Kidney glomerular epithelial cell (primary cell): ENCODE measurements around the gene CHSY1.
A peak's percentile ranks its signal among the peaks of the same experiment; 100 is the strongest.
"Not testable (repeated sequence)": the region's sequence is repeated elsewhere in the genome, so short reads cannot be mapped to it uniquely, and the experiment has no call there.

Experiments used
- DNase-seq: peaks from one replicate; lab custom pipeline; 2025; lab: John Stamatoyannopoulos, UW

CHSY1 gene

DNA sequence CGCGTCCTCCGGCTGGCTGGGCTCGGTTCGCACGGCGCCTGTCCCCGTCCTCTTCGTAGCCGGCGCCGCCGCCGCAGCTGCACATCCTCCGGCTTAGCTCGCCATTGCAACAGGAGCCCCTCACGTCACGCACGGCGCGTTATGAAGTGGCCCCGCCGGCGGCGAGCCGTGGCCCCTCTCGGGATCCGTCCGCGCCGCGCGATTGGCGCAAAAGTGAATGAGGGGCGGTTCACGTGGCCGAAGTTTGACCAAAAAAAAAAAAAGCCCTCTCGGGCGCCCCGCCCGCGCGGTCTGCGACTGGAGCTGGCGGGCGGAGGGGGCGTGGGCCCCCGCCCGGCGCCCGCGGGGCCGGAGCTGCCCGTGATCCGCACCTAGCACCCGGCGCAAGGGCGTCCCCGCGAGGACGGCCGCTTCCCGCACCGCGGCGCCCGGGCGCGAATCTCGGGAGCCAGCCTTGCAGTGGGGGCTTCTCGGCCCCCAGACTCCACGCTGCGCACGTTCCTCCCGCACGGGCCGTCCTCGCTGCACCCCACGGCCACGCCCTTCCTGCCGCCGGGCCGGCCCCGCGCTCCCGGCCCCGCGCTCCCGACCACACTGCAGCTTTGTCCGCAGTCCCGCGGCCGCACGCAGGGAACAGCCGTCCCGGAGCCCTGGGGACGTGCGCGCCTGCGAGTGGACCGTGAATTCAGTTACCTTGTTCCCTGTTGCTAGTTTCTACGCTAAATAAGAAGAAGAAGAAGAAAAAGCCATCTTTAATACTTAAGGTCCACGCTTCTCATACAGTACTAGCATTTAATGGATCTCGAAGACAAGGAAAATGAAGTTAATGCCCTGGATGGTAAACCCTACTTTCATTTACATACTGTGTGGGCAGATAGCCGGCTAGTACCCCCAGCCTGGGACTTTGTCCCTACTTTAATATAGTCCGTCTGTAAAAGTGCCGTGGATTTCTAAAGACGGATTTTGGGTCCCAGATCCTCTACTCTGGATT is at the start of gene CHSY1:
Gene CHSY1, minus strand, starts transcription at position 219 of the 991 bp plus-strand sequence. CDS start 592 bp downstream, outside the sequence.
- peak; percentile 53 for DNase-seq

DNA sequence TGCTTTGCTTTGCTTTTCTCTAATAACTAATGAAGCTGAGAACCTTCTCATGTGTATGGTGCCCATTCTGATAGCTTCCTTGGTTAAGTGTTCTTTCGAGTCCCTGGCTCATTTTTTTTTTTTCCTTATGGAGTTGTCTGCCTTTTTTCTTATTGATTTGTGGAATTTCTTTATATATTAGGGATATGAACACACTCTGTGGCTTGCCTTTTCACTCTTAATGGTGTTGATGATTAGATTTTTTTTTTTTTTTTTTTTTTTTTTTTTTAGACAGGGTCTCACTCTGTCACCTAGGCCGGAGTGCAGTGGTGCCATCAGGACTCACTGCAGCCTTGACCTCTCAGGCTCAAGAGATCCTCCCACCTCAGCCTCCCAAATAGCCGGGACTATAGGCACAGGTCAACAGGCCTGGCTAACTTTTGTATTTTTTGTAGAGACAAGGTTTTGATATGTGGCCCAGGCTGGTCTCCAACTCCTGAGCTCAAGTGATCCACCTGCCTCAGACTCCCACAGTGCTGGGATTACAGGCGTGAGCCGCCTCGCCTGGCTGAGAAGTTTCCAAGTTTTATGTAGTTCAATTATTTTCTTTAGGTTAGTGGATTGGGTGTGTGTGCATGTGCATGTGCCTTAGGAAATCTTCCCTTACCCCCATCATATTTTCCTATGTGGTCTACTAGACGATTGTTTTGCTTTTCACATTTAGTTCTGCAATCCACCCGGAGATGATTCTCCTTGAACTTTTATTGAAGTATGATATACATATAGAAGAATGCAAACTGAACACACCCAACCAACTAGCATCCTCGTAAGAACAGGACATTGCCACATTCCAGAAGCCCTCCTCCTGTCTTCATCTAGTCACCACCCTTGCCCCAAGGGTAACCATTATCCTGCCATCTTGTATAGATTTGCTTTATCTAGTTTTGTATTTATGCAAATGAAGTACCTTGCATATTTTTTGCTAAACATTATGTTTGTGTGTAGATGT is 44.9 kb upstream of the CHSY1 start:
- DNase-seq = no peak

DNA sequence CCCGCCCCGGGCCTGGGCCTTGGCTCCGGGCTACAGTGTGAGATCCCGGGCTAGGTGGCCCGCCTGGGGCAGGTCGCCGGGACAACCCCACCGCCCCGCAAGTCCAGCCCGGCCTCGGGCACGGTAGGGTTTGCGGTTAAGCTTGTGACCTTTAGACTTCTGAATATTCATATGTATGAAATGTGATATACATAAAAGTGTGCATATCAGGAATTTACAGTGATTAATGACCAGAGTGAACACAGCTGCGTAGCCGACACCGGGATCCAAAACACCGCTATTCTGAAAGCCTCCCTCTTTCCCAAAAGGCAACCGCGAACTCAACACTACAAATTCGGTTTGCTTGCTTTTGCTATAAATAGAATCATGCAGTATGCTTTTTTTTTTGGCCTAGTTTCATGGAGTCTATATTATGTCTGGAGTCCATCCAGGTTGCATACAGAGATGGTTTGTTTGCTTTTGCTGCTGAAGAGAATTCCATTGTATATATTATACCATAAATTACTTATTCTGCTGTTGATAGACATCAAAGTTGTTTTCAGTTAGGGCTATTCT is 43.8 kb upstream of the CHSY1 start:
- DNase-seq = no peak

GRCh38 chr15:101294731-101295606 is 43.1 kb upstream of the CHSY1 start, which contains the start of gene SNRPA1:
TSS of gene SNRPA1 (minus strand) at chr15:101295248. CDS start at chr15:101295178, 70 bp downstream.
- peak; percentile 87 for DNase-seq

GRCh38 chr15:101293122-101293521 is 41.3 kb upstream of the CHSY1 start:
- no peak for DNase-seq

DNA sequence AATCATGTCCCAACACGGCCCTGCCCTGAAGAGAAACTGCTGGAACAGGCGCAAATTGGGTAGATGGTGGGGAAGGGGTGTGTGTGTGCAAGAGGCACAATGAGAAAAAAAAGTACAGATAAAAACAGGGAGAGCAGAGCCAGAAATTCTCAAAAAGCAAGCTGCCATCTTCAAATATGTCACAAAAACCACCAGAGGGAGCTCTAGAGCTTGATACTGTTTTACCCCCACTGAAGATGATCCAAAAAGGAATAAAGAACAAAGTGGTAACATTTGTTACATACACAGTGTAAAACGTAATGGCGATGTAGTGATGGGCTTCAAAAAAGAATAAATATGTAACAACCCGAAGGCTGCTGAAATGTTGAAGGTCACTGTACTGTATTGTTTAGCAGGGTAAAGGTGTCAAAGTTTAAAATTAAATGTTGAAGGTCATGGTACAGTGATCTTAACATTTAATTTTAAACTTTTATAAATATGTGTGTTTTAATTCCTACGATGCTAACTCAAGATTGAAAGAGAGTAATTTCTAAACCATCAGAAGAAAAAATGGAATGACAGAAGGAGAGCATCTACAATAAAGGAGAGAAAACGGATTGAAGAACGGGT is 37.2 kb upstream of the CHSY1 start:
- peak; percentile 26 for DNase-seq

DNA sequence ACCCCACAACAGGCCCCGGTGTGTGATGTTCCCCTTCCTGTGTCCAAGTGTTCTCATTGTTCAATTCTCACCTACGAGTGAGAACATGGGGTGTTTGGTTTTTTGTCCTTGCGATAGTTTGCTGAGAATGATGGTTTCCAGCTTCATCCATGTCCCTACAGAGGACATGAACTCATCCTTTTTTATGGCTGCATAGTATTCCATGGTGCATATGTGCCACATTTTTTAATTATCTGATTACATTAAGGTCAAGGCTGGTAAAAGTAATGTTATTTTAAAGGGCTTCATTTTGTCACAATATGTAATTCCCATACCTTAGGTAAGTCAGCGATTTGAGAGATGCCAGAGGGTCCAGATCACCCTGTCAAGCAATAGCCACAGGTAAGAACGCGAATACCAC is 35.5 kb upstream of the CHSY1 start:
- DNase-seq = not testable (repeated sequence)

DNA sequence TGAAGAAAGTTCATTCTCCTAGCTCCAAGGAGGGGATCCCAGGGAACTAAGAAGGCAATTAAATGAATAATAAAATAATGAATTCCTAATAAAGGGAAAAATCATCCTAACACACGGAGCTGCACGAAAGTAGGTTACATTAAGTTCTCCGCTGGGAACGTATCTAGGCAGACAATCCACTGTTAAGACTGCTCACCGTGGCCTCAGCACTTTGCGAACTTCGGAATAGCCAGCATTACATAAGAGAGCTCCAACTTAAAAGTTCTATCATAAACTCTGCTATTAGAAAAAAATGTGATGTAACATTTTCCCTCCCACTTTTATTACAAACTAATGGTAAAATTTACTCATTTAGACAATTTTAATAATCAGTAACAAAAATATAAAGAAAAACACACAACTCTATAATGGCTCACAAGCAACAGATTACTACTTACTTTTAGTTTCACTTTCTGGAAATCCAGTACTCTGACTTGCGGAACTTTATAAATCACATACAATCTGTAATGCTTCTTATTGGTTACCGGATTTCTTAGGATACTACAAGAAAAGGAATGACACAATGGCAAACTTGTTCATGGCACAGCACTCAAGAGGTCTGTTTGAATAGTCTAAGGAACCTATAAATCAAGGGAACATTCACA is 34.7 kb upstream of the CHSY1 start:
- DNase-seq = no peak

DNA sequence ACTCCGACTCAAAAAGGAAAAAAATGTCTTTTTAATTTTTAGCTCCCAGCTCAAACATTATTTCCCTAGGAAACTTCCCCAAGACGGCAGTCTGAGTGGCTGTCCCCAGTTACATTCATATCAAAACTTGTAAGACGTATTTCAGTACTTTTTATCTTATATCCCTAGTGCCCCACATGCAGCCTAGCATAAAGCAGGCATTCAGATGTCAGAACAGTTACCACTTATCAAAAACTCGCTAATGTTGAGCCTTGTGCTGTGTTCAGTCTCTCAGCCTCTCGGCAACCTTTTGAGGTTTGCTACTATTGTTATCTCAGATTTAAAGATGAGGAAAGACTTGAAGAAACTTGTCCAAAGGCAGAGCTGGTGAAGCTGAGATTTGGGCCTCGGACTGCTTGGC is 32.1 kb upstream of the CHSY1 start:
- no peak for DNase-seq

DNA sequence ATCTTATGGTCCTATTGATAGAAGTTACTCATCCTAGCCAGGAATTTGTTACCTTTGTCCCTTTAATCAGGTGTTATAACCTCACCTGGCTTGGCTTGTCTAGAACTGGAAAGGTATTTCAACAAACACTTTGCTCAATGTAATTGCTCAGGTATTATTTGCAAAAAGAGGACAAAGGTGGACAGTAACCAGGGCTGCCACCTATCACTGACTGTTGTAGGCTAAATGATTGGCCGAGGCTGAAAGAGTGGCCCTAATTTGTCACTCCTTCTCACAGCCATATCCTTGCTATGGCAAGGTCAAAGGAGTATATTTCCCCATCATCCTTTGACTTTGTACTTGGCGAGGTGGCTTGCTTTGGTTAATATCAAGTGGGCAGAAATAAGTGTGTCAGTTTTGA is 28.2 kb upstream of the CHSY1 start:
- no peak for DNase-seq

- no peak for DNase-seq
Observed at GRCh38 chr15:101277943-101278564, 26.2 kb upstream of the CHSY1 start.

GRCh38 chr15:101277038-101277822 is 25.4 kb upstream of the CHSY1 start, which contains the start of gene SELENOS:
TSS of gene SELENOS (minus strand) at chr15:101277485. CDS start at chr15:101277417, 68 bp downstream.
- peak; percentile 59 for DNase-seq

GRCh38 chr15:101276501-101277037 is 24.7 kb upstream of the CHSY1 start:
- DNase-seq = peak; percentile 38

- no peak for DNase-seq
Observed at GRCh38 chr15:101275018-101275417, 23.2 kb upstream of the CHSY1 start.

DNA sequence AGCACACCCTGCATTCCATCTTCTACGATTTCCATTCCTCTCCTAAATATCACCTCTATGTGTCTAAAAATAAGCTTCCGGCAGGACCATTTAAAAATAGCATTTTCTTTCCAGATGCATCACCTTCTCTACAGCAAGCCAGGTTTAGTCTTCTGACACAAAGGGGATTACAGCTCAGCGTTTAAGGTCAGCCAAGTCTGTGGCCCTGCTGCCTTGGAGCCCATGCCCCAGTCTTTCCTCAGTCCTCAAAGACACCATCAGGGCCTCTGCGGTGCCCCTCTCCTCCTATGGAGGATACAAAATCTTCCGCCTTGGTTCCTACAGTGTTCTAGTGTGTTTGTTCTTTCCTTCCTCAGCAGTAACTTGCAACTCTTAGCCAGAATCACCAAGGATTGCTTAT is 21.7 kb upstream of the CHSY1 start:
- no peak for DNase-seq

- DNase-seq = no peak
Observed at GRCh38 chr15:101272584-101272983, 20.7 kb upstream of the CHSY1 start.

DNA sequence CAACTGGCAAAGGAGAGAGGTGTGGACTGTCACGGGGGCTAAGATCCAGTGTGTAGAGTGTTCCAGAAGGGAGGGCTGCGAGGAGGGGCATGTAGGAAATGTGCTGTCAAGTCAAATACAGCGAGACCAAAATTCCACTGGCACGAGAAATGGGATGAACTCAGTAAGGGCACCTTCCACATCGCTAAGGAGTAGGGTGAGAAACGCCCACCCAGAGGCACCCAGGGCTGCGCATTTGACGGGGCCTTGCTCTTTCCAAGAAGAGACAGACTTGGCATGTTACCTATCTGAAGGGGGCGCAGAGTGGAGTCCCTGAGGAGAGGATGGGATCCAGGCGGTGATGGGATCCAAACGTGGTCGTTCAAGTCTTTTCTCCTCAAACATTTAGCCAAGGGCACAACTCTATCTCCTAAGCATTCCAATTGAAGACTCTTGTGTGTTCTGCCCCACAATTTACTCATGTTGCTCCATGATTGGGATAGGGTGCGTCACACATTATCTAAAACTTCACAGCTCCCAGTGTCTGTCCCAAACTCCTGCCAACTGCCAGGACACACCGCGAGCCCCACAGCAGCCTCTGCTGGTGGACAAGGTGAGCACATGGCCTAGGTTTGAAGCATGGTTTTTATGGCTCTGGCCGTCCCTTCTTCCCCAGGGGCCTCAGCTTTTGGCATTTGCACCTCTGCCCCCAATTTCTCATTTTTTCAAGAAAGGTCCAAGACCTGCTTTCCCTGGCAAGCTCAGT is 17.8 kb upstream of the CHSY1 start:
- no peak for DNase-seq
